ENCODE measurements around the gene SMAD3. TPM values are rescaled to one million over a fixed set of nuclear protein-coding genes. Genes with fewer than 3 reads are reported as not detected.

Gene SMAD3
- total and polyA plus RNA-seq, 10 of the 15 experiments (the other 5 are each of a cell fraction or from before 2014, with no cell fraction given): 5.6 to 43.2 (median 16.0) TPM

GRCh38 chr15:67080900-67081431 is 15.6 kb downstream of the SMAD3 start (continued):
- TF ChIP-seq BCLAF1 (IDR thresholded peaks at IDR 0.05) (no peak), ATF7 (IDR thresholded peaks at IDR 0.05; ENCODE audit: low read depth) (peak; percentile 87), CUX1 (IDR thresholded peaks at IDR 0.05; ENCODE audit: insufficient replicate concordance, low read depth, low read length) (peak; percentile 88), BCL3 (IDR thresholded peaks at IDR 0.05; ENCODE audit: borderline replicate concordance, insufficient read depth, low read depth, low read length, poor library complexity, severe bottlenecking) (peak; percentile 97), TBL1XR1 (IDR thresholded peaks at IDR 0.05; ENCODE audit: low read depth, low read length) (peak; percentile 99), RELB (IDR thresholded peaks at IDR 0.05; ENCODE audit: low read depth) (peak; percentile 88), ASH2L (IDR thresholded peaks at IDR 0.05; ENCODE audit: borderline replicate concordance, low read depth) (no peak), SREBF1 (IDR thresholded peaks at IDR 0.05; ENCODE audit: low read length) (no peak), ZNF384 (IDR thresholded peaks at IDR 0.05; ENCODE audit: borderline replicate concordance, low read depth, low read length) (0 out of 2 replicates have a peak, but pooled peaks have one; percentile 17), ZNF217 (IDR thresholded peaks at IDR 0.05) (no peak), MXI1 (IDR thresholded peaks at IDR 0.05; ENCODE audit: low read depth, low read length) (peak; percentile 89), CBFB (IDR thresholded peaks at IDR 0.05; ENCODE audit: low read depth) (peak; percentile 85), CREB1 (IDR thresholded peaks at IDR 0.05; ENCODE audit: low read depth) (no peak), EGR1 (IDR thresholded peaks at IDR 0.05; ENCODE audit: borderline replicate concordance in 1 of 2, low read depth in 2 of 2, low read length in 2 of 2) (peak in 1 of 2 experiments; percentile 96; a peak in 2 of 3 replicates), PAX5 (IDR thresholded peaks at IDR 0.05; ENCODE audit: borderline replicate concordance, low read depth, low read length) (peak; percentile 98), SMAD1 (IDR thresholded peaks at IDR 0.05; ENCODE audit: low read depth, partially characterized antibody) (no peak), SMARCA5 (IDR thresholded peaks at IDR 0.05) (0 out of 2 replicates have a peak, but pooled peaks have one; percentile 36), WRNIP1 (IDR thresholded peaks at IDR 0.05; ENCODE audit: borderline replicate concordance, low read depth, low read length) (no peak), NRF1 (conservative IDR thresholded peaks at IDR 0.05; ENCODE audit: low read depth, low read length) (no peak), ZNF24 (IDR thresholded peaks at IDR 0.05) (peak; percentile 65)
